ENCODE measurements around the gene KLF14.

DNA sequence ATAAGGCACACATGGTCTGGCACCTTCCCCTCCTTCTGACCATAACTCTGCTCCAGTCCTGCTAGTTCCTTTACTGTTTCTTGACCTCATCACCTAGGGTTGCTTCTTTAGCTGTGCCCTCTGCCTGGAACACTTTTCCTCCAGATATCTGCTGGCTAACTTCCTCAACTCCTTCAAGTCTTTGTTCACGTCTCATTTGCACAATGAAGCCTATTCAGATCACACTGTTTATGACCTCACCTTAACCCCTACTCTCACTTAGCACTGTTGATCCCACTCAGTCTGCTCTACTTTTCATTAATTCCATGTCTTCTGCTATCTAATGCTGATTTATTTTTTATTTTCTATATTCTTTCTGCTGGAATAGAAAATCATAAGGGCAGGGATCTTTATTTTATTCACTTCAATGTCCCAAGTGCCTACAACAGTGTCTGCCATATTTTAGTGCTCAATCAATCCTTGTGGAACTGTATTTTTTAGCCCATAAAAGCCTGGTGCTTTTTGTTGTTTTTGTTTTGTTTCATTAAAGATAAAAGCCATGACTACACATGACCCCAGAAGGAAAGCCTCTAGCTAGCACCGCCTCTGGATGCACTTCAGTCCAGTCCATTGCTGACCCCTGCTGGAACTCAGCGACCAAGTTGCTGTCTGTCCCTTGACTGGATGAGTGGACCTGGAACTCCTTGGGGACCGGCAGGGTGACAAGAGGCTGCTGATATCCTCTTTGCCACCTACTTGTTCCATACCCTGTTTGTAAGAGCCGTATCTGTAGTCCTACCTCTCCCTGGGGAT is 12.3 kb downstream of the KLF14 start:
- TF ChIP-seq EZH2 (IDR thresholded peaks at IDR 0.05; ENCODE audit: insufficient read depth, poor library complexity, severe bottlenecking) = no peak
- no peak for TF ChIP-seq EZH2phosphoT487 (IDR thresholded peaks at IDR 0.05; ENCODE audit: insufficient read depth, low read depth)
